Anterior cingulate cortex (tissue), 58 donors: ENCODE measurements around the gene ST3GAL4.
A peak's percentile ranks its signal among the peaks of the same experiment; 100 is the strongest.
"Not testable (repeated sequence)": the region's sequence is repeated elsewhere in the genome, so short reads cannot be mapped to it uniquely, and the experiment has no call there.

ENCODE experiments used
- DNase-seq, 58 donors: peaks; one replicate each; lab custom pipeline; 2025; lab: John Stamatoyannopoulos, UW

Gene ST3GAL4

DNA sequence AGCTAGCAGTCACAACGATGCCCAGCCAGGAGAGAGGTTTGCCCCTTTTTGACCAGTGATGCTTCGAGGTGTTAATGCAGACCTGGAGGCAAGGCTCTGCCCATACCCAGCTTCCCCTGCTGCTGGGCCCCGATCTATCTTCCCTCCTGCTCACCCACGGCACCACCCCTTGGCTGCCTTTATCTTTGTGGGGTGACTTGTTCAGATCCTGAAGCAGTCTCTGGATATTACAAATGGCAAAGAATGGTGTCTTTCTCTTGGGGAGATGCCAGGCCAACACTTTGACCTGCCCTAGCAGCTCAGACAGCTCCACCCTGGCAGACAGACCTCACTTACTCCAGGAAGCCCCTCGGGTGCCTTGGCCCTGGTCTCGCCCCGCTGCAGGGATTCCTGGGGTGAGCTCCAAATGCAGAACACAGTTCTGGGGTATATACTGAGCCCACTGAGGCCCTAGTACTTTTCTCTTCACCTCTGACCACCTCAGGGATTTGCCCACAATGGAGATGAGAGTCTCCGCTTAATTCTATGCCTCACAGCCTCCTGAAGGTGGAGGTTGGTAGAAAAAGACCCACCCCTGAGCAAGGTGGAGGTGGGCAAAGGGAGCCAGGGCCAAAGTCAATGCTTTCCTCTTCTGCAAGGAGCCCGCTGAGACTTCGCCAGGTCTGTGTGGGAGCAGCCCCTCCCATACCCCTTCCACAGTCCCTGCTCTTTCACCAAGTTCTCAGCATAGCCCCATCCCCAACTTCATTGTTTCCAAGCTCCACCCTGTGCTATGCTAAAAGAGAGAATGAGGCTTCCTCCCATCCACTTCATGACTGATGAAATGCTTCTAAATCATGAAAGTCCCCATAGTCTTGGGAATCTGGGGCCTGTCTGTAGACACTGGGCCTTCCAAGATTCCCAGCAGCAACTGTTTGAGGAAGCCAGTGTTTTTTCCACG lies 11.1 kb upstream of the ST3GAL4 start:
- no peak for DNase-seq

DNA sequence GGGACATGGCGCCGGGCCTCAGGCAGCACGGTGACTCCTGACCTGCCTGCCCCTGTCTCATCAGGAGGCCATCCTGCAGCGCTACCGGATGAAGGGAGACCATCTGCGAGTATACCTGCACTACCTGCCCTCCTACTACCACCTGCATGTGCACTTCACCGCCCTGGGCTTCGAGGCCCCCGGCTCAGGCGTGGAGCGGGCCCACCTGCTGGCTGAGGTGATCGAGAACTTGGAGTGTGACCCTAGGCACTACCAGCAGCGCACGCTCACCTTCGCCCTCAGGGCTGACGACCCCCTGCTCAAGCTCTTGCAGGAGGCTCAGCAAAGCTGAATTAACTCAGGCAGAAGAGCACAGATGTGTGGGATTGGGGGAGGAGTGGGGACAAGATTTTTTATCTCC lies 10.2 kb upstream of the ST3GAL4 start:
- no peak for DNase-seq

DNA sequence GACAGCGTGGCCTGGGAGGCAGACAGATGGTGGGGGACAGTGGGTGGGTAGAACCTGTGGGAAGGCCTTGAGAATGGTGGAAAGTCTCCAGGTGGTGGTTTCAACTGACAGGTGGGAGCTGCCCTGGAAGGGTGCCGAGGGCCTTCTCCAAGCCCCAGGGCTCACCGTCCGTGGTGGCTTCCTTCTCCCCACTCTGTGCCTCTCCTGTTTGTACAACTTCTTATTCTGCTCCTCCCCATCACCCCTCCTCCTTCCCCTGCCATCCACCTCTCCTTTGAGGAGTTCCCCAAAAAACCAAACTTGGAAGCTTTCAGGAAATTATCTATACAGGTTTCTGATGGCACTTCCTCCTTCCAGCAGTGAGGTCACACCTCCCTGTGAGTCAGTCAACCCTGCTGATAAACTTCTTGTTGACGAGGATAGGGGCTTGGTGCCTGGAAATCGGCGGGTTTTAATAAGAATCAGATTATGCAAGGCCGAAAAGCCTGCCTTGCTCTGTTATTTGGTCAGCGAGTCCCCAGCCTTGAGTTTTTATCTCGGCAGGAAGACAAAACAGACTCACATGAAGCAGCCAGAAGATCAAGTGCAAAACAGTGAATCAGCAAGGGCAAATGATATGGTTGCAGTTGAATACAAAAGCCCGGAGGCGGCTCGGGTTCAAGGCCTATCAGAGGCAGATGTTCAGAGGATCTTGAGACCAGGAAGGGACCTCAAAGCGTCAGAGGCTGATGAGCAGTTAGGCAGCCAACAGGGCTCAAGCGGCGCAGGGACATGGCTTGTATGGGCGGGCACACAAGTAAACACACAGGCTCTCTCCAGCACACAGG lies 9.5 kb upstream of the ST3GAL4 start:
- DNase-seq: no peak

DNA sequence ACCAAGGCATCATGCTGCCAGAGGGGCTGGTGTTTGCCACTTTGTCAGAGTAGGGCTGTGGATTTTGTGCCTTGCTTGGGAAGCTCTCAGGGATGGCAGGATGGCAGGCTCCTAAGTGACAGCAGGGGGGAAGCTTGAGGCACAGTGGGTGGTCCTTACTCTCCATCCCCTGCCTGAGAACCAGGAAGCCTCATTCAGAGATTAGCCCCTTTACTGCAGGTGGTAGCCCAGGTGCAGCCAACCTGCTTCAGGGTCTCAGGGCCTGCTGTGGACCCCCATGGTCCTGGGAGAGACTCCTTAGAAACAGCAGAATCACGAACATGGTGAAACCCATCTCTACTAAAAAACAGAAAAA lies 8.9 kb upstream of the ST3GAL4 start:
- DNase-seq: no peak

DNA sequence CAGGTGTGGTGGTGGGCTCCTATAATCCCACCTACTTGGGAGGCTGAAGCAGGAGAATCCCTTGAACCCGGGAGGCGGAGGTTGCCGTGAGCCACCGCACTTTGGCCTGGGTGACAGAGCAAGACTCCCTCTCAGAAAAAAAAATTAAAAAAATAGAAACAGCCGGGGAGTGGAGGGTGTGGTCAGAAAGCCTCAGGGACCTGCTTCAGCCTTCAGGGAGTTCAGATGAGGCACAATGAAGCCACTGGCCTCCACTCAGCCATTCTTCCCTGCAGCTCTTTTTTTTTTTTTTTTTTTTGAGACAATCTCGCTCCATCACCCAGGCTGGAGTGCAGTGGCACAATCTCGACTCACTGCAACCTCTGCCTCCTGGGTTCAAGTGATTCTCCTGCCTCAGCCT lies 8.5 kb upstream of the ST3GAL4 start:
- not testable (repeated sequence) for DNase-seq

DNA sequence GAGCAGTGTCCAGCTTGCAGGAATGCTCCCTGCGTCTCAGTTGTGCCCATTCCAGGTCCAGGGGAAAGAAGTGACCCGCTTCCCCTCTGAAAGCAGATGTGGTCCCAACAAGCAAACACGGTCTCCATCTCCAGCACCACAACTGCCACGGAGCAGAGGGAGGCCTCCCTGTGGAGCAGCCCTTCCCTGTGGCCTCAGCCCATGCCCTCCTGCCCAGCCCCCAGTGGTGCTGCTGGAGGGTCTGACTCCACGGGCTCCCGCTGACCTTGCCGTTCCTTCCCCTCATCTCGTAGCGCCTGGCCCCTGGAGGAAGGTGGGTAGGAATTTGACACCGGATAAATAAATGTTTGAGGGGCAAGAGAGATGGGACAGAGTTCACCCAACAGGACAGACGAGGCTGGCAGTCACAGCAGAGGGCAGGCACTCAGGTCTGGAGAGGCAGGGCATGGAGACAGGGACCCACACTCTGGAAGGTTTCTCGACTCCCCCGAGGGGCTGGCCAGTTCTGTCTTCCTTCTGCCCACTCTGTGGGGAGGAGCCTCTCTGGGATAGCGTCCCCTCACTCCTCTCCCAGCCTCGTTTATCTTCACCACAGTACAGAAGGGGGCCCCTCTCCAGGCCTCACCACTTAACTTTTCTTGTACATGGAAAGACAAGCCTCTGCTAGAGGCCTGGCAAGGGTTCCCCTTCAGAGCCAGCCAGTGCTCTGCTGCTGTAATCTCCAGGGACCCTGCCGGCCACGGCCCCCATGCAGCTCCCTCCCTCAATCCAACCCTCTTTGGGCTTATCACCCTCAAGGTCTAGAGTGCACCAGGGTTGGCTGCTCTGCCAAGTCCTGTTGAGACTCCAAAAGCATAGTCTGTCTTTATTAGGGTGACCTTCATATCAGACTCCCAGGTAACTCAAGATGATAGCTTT lies 7.5 kb upstream of the ST3GAL4 start:
- no peak for DNase-seq

DNA sequence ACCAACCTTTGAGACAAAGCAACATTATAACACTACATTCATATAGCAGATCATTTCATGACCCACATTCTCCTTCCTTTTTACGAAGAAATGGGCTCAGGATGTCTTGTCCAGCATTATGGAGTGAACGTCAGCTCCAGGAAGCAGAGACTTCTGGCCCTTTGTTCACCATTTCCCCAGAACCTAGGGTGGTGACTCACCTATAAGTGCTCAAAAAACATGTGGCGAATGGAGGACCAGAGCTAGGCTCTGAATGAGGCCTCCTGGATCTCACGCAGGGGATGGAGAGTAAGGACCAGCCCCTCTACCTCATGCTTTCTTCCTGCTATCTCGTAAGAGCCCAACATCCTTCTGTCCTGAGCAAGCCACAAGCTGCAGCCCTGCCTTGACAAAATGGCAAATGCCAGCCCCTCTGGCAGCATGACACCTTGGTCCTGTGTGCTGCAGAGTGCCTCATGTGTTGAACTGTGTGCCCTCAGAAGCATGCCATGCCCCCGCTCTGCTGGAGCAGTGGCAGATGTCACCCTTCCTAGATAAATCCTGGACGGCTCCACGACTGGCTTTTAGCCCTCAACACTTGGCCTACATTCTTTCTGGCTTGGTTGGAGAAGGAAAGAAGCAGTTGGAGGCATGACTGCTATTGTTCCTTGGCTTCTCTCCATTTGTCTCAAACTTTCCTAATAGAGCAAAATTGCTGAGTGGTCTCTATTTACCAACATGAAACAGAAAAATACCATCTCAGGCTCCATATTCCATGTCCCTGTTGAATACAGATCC lies 6.5 kb upstream of the ST3GAL4 start:
- no peak for DNase-seq

DNA sequence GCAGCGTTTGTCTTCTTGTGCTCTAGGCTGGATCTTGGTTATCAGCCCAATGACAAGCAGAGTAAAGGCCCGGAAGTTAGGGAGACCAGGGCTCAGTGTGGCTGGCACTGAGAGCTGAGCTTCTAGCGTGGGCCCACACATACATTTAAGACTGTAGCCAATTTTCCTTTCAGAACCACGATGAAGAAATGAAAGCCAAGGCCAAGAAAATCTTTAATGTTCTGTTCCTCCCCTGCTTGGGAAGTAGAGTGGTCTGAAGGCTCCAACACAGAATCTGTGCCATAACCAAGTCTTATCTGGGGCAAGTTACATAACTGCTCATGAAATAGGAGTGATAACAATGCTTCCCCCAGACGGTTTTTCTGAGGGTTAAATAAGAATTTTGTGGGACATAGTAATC lies 4.7 kb upstream of the ST3GAL4 start:
- no peak for DNase-seq

DNA sequence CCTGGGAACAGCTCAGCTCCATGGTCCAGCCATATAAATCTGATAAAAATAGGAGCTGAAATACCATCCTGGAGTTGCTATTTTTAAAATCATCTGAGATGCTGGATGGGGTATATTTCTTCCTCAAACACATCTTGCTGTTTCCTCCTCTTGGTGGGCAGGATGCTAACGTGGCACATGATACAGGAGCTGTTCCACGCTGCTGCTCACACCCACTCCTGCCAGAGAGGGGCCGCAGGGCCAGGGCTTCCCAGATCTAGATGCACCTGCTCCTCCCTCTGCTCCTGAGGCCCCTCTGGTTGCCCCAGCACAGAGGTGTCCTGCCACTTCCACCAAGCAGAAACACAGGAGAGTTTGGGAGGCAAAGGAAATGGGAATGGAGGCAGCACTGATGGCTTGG lies 3.3 kb upstream of the ST3GAL4 start:
- no peak for DNase-seq

DNA sequence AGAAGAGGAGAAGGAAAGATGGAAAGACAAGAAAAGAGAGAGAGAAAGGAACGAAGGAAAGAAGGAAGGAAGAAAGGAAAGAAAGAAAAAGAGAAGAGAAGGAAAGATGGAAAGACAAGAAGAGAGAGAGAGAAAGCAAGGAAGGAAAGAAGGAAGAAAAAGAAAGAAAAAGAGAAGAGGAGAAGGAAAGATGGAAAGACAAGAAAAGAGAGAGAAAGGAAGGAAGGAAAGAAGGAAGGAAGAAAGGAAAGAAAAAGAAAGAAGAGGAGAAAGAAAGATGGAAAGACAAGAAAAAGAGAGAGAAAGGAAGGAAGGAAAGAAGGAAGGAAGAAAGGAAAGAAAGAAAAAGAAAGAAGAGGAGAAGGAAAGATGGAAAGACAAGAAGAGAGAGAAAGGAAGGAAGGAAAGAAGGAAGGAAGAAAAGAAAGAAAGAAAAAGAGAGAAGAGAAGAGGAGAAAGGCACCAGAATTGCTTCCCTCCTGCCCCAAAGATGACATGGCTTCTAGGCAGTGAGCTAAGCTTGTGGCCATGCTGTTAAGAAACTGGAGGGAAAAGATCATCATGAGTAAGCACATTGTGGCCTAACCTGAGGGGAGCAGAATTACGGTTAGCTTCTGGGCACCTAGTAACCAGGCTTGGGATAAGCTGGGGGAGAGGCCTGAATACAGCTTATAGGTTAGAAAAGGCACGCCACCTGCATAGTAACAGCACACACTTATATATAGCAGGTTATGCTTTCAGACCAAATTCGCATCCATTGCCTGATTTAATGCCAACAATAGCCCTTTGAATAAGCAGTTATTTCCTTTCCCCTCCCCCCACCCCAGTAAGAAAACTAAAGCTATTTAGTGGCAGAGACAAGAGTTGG lies 2.3 kb upstream of the ST3GAL4 start:
- DNase-seq: no peak

DNA sequence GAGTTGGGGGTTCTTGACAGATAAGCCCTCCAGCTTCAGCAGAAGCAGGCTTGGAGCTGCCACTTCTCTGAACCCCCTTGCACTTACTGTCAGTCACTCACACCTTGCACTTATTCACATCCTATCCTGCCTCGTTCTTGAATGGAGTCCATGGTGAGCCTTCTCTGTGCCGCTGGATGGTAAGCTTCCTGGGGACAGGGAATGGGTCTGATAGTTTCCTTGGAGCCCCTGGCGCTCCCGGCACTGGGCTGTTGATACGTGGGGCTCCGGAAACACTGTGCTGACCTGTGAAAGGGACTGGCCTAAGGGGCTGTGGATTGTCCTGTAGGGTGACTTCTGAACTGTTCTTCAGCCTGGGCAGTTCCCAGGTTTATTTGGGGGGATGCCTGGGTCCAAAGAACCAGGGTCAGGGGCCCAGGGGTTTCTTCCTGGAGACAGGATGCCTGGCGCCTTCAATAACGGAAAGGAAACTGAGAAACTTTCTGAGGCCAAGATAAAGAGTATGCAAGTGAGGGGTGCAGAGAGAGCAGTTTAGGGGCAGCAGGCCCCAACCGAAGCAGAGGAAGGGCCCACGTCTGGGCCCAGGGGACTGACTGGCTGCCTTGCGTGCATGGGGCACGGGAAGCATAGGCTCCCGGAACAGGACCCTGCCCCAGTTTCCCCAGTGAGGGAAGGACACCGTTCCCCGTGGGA lies 709 bp upstream of the ST3GAL4 start:
- no peak for DNase-seq

DNA sequence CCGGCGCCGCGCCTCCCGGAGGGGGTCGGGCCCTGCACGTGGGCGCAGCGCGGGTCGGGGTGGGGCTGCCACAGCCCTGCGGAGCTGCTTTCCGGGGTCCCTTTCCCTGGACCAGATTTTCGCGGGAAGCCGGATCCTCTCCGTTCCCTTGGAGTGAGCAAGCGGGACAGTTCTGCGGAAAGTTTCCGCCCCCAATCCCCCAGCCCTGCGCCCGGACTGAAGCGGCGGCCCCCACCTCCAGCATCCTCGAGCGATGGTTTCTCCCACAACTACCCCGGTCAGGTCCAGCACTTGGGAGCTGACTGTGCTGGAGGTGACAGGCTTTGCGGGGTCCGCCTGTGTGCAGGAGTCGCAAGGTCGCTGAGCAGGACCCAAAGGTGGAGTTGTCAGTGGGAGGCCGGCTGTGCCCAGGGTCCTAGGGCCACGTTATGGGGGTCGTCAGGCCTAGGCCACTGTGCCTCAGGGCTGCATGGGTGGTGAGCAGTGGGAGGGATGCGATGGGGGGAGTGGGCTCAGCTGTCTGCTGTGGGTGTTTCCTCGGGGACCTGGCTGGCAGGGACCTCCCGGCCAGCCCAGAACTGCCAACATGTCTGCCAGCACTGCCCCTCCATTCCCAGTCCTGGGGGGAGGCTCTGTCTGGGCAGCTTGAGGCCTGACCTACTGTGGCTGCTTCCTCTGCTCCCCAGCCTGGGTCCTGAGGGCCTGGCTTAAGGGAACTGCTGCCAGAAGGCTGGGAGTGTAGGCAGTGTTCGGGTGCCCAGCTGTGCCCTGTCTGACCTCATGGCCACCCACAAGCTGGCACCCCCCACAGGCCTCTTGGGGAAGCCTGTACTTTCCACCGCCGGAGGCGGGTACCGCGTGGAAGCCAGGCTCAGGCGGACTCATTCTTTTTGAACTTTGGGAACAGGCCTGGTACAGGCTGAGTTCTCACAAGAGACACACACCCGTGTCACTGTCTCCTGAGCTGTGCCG lies 726 bp downstream of the ST3GAL4 start:
- DNase-seq: peak in 49 of 58 donors; percentile 34 to 89 (median 66)

DNA sequence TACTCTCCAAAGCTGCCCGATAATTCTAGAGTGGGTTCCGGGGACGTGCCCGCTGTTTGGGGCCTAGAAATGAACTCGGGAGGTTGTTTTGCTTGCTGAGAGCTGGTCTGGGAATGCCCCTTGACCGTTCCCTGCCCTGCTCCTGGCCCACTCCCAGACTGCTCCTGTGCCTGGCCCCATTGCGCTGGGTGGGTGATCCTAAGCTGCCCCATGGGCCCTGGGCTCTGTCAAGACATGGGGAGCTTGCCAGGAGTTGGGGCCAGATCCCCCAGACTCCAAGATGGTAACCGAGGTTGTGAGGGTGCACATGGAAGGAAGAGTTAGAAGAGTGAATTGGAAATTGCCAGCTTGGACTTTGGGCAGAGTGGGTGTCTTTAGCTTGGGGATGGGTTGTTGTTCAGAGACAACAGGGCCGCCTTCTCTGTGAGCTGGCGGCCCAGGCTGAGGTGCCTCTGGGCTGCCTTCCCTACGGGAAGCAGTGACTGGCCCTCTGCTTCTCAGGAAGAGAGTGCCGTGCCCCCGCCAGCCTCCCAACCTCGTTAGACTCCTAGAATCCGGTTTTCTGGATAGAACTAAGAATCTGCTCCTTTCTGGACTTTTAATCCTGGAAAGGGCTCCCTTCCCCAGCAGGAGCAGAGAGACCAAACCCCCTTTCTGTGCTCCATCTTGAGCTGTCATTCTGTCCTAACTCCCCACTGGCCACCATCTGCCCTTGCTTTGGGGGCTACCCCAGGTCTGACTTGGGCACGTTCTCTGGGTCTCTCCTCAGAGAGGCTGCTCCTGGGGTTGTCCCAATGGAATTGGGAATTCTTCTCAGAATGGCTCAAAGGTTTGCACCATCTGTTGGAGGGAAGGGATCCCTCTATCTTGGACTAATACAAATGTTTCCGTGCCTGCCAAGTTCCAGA lies 1.8 kb downstream of the ST3GAL4 start:
- peak in 1 of 58 donors; percentile 32 for DNase-seq

DNA sequence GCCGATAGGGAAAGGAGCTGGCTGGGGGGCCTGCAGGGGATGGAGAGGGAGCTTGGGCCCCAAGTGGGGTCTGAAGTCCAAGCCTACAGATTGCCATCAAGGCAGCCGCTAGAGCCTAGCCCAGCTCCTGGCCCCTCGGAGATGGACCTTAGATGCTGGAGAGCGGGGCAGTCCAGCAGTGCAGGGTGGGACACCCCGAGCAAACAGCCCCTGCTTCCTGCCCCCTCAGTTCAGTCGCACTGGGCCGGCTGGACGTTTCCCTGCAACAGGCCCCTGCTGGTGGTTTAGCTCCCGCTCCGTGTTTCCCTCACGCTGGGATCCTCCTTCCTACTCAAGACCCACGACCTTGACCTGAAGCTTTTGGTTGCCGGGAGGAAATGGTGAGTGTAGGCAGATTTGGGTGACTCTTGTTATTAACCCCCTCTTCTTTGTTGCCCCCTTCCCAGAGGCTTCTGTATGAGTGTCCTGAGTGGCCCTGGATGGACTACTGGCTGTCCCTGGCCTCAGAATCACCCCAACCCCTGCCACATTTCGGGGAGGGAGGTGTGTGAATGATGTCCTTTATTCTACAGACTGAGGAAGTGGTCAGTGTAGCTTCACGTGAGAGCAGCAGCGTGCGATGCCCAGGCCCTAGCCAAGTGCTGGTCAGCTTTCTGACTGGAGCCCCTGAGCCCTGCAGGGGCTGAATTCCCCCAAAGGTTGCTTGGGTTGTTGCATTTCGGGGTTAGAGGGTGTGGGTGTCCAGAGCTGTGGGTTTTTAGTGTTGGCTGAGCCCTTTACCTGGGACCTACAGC lies 2.7 kb downstream of the ST3GAL4 start:
- DNase-seq: peak in 2 of 58 donors; percentile 17 to 24

DNA sequence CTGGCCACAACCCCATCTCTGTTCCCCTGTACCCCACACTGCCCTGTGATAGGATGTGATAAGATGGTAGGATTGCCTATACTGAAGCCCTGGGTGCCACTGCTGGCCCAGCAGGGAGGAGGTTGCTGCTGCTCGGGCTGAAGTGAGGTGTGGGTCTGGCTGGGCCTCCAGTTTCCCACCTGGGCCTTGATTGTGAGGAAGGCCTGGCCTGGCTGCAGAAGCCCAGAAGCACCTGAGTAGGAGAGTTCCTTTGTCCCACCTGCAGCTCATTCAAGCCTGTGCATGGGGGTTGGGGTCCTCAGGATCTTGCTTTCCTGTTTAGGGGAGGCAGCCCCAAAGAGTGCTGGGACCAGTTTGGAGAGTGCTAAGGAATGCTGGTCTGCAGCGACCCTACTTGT lies 3.3 kb downstream of the ST3GAL4 start:
- no peak for DNase-seq
